Measurements from ENCODE around the gene CDX1. TPM values are rescaled to one million over a fixed set of nuclear protein-coding genes. Genes with fewer than 3 reads are reported as not detected.

Gene CDX1
- total RNA-seq, 1 donor from 2014 or later: not detected

DNA sequence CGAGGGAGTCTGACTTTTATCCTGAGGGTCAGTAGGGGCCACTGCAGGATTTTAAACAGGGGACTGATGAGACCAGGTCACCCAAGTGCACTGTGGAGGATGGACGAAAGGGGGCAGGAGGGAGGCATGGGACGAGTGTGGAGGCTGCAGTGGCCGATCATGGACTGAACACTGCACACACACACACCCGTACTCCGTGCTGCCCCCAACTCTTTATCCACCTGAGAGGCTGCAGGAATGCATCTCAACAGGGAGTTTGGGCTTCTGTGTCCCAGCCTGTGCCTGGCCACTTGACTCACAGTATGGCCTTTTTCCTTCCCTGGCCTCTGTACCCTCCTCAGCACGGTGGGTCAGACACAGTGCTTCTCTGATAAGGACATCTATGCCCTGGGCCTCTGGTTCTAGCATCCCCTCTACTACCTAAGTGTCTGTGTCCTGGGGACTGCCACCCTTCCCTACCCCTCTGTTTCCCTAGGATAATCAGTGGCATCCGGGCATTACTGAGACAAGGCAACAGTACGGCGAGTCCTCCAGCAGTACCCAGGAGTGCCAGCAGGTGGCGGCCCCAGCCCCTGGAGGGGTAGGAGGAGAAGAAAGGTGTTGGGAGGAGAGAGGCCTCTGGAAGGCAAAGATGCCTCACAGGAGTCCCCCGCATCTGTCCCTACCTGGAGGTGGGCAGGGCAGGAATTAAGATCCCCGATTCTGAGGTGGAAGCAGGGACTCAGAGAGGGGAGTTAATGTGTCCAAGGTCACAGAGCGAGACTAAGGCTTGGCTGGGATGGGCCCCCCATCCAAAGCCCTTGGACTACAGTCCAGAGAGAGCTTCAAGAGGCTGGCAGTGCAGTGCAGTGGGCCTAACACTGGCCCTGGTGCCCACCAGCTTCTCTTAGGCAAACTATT is 5.1 kb upstream of the CDX1 start:
- intact Hi-C loops (cut with micrococcal nuclease): loop anchor here (1.0 to 2.0 kb wide), 3 partner anchors 57 to 275 kb away; no protein-coding TSS in a partner anchor

DNA sequence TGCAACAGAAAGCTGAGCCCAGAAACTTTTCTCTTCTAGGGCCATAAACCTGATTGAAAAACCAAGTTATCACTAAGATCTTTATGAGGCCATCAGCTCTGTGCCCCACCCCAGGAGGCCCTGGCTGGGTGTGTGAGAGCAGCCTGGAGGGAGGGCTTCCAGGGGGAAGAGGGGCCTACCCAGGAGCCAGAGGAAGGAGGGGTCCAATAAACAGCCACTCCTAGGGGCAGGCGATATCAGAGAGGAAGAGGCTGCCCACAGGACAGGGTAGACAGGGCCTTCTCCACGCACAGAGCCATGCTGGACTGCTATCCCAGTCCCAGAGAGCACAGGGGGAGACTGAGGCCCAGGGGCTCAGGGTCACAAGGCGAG is 4.5 kb upstream of the CDX1 start:
- intact Hi-C loops (cut with micrococcal nuclease): no loop called here

DNA sequence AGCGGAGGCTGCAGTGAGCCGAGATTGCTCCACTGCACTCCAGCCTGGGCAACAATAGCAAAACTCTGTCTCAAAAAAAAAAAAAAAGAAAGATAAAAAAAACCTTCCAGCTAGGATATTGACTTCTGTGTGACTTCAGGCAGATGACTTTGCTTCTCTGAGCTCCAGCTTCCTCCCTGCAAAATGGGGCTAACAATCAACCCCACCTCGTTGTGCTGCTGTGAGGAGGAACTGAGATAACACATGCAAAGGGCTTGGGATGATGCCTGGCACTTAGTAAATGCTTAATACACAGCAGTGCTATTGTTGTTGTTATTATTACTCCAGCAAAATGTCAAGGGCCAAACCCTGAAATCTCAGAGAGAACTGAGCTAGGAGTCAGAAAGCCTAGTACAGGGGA is 3.5 kb upstream of the CDX1 start:
- intact Hi-C loops (cut with micrococcal nuclease): no loop called here

DNA sequence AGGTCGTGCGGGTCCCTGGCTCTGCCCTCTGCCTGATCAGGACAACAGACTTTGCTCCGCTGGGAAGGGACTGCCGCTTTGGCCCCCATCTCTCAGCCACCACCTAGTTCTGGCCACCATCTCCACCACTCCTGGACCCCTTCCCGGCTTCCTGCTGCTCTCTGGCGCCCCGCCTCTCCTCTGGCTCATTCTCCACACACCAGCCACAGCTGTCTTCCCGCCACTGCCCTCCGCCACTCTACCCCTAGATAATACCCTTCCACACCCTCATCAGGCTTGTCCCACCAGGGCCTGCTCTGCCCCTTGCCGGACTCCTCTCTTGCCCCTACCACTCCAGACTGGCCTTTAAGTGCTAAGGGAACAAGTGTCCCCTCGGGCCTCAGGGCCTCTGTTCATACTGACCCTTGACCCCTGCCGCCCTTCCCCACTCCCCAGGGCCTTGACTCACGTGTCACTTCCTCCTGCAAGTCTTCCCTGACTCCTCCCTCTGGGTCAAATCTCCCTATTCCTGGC is 3.0 kb upstream of the CDX1 start:
- intact Hi-C loops (cut with micrococcal nuclease): no loop called here

DNA sequence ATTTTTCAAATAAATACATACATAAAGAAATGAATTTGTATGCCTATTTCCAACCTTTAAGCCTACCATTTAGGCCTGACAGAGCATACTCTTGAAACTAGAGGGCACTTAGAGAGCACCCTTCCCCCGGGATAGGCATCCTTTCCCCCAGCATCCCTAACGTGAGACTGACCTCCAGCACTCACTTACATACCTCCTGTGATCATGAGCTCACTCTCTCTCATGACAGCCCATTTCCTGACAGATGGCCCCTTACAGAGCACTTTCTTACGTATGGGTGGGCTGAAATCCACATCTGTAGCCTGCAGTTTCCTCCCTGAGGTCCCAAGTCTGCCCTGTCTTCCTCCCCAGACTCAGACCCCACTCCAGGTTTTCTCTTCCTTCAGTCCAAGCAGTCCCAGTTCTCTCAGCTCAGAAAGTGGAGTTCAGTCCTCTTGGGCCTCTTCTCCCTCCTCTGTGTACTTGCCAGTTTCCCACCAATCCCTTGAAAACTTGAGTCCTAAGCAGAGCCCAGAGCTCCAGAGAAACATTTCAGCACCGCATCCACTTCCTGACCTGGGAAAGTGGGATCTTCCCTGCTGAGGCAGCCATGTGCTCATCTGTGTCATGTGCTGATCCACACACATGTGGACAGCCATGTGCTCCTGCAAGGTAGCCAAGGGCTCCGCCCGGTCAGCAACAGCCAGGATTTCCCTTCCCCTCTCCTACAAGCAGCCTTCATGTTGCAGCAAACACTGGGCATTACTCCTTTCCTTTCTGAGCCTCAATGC is 2.2 kb upstream of the CDX1 start:
- intact Hi-C loops (cut with micrococcal nuclease): no loop called here

DNA sequence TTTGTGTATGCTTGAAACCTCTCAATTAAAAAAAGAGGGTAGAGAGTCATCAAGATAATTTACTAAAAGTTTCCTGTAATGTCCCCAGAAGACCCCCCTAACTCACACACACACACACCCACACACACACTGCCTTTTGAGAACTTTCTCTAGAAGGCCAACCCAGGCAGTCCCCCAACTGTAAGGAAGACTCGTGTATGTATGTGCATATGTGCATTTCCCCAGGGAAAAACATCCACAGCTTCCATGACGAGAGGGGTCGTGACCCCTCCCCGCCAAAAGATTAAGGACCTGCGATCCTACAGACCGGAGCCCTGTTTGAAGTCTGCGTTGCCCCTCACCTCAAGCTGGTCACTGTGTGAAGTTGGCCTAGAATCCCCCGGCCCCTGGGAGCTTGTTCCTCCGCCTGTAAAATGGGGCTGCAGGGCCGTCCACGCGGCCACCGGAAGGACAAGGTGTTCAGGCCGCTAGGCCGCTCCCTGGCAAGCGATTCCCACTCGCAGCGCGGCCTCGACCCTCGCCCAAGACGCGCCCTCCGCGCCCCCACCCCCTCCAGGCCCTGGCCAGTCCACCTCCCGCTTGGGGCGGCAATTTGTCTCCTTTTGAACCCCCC is 435 bp upstream of the CDX1 start:
- intact Hi-C loops (cut with micrococcal nuclease): no loop called here

DNA sequence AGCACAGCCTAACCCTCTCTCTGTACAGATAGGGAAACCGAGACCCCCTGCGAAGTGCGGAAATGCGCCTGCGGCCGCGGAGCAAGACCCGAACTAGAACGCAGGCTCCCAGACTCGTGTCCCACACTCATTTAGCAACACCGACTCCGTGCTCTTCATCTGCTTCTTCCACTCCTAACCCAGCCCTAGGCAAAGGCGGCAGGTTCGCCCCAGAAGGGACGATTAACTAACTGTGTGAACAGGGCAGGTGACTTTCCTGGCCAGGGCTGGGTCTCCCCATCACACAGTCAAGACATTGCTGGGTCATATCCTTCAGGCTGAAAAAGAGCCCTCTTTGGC is 903 bp downstream of the CDX1 start:
- intact Hi-C loops (cut with micrococcal nuclease): no loop called here

DNA sequence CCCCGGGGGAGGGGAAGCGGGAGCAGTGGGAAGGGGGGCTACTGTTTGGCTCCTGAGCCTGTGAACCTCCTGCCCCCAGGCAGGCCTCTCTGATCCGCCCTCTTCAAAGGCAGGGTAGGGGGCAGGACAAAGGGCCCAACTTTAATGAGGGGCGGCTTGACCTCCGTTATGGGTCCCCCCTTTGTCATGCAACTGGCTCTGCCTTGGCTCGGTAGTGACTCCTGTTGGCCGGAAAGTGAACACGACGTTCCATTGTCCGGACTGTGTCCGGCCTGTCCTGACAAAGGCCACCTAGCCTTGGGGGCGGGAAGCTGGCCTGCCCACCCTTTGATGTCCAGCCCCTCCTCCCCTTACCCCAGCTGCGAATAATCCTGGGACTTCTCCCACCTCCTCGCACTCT is 1.3 kb downstream of the CDX1 start:
- intact Hi-C loops (cut with micrococcal nuclease): no loop called here

DNA sequence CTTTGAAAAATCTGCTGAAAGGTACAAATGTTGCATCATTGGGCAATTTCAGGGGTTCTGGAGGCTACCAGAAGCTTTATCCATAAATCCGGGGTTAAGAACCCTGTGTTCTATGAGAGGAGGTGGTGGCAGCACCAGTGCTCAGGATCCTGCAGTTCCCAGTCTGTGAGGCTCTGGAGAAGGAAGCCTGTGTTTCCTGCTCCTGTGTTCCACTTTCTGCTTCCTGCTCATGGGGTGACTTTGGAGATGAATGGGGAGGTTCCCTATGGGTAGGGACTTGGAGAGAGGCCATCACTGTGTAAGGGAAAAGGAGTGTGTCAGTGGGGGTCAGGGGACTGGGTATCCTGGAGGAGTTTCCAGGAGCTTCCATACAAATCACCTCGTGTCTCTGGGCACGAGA is 2.3 kb downstream of the CDX1 start:
- intact Hi-C loops (cut with micrococcal nuclease): no loop called here

DNA sequence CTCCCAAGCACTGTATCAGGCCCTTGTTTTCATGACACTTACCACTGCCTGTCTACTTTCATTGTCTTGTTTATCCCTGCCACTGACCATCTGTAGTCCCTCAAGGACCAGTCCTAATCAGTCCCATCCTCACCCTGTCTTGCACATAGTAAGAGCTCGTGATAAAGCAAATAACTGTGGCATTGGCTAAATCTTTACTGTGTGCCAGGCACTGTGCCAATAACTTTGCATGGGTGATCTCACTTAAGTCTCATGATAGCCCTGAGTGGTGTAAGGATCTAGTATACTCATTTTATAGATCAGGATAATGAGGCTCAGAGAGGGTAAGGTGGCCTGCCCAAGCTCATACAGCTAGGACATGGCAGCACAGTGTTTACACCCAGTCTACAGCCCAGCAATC is 5.6 kb downstream of the CDX1 start:
- intact Hi-C loops (cut with micrococcal nuclease): no loop called here

DNA sequence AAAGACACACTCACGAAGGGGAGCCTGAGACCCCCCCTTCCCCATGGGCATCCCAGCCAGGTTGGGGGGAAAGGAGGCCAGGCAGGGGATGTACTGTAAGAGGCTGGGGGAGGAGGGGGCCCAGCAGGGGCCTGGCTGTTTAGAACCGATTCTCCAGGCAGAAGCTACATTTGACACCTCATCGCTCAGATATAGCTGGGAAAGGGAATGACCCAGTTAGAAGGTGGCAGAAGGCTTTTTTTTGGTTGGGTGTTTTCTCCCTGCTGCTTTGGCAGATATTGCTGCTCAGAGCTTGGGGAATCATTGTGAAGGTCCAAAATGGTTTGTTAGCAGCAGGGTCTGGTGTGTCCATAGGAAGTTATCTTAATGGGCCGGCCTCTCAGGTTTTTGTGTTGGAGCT is 6.0 kb downstream of the CDX1 start:
- intact Hi-C loops (cut with micrococcal nuclease): no loop called here

DNA sequence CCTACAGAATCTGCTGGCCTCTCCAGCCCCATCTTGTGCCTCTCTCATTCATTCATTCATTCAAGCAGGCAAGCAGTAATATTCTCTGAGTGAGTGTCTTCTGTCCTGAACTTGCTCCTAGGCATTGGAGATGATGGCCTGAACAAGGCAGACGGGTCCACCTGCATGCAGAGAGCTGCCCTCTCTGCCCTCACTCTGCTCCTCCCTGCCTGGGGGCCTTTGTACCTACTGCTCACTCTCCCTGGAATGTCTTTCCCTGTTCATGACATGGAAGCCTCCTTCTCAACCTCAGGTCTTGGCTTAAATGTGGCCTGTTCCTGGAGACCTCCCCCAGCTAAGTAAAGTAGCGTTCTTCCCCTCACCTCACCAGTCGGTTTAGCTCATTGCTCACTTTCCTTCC is 6.6 kb downstream of the CDX1 start:
- intact Hi-C loops (cut with micrococcal nuclease): no loop called here

DNA sequence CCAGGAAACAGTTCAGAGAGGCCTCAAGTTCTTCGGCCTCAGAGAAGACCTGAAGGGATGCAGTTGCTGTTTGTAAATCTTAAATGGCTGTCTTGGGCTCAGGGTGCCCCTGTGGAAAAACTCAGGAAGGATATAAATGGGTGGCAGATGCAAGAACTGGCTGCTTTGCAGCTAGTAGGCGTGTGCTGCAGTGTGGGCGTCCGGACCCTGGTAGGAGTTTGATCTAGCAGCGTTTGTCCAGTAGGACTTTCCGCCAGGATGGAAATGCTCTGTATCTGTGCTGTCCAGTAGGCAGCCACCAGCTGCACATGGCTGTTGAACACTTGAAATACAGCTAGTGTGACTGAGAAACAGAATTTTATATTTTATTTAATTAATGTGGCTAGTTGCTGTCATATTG is 7.7 kb downstream of the CDX1 start:
- intact Hi-C loops (cut with micrococcal nuclease): no loop called here

DNA sequence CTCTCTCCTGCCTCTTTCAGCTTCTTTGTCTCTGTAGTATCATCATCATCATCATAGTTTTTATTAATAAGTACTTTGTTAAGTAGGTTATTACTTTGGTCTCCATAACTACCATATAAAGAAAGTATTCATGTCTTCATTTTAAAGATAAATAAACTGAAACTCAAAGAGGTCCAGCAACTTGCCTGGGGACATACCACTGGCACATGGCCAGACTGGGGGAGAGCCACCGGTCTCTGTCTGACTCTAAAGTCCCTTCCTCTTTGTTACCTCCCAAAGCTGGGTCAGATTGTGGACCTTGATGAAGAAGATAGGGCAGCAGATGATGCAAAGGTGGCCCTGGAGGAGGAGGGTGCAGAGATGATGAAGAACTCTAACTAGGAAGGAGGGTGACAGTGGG is 8.5 kb downstream of the CDX1 start:
- intact Hi-C loops (cut with micrococcal nuclease): no loop called here

DNA sequence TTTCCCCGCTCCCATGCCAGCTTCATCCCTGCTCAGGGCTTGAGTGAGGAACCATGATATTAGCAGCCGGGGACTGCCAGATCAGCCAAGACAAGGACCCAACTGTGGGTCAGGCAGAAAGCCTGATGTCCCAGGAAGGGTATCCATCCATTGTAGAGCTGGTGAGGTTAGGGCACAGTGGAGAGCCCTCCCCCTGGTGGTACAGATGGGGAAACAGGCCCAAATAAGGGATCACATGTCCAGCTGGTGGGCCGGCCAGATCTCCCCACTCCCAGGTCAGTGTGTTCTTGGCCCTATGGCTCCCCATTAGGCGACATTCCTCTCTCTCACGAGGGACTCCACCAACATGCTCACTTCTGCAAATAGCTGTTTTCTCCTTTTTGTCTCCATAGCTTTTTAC is 9.0 kb downstream of the CDX1 start:
- intact Hi-C loops (cut with micrococcal nuclease): no loop called here

DNA sequence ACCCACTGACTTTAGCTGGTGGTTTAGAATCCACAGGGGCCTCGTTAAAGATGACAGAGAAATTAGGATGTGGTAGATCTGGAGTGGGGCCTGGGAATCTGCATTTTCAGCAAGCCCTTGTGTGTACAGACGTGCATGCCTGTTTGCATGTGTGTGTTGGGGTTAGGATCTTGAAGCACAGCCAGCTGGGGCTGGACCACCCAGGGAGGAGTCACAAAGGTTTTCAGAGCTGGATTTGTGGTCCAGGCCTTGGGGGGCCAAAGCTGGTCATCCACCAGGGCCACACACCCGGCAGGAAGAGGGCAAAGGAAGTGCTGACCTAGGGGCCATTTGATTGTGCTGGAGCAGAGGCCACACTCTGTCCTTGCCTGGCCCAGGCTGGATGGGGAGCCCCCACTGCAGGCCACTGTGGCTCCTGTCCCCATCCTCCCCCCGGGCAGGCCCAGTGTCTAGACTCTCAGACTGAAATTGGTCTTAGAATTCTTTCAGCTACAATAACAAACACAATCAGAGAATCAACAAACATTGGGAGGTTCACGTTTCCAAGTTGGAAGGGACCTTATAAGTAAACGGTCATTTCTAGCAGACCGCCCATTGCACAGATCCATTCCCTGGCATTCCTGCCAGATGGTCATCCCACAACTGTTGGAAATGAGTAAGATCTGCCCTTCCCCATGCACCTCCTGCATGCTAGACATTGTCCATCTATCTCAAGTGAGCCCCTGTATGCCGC is 10.3 kb downstream of the CDX1 start:
- intact Hi-C loops (cut with micrococcal nuclease): no loop called here

DNA sequence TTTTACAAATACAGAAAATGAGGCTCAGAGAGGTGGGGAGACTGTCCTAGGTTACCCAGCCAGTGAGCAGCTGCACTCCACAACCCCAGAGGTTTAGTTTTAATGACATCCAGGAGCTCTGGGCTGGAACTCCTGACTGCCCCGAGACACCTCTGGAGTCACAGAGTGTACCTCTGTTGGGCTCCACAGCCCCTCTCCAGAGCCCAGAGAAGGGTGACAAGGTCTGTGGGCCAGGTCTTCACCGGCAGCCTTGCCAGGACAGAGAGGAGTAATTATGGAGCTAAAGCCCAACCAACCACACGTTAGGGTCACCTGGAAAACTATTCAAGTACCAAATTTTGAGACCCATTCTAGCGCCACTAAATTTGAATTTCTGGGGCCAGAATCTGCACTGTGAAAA is 11.1 kb downstream of the CDX1 start:
- intact Hi-C loops (cut with micrococcal nuclease): no loop called here

DNA sequence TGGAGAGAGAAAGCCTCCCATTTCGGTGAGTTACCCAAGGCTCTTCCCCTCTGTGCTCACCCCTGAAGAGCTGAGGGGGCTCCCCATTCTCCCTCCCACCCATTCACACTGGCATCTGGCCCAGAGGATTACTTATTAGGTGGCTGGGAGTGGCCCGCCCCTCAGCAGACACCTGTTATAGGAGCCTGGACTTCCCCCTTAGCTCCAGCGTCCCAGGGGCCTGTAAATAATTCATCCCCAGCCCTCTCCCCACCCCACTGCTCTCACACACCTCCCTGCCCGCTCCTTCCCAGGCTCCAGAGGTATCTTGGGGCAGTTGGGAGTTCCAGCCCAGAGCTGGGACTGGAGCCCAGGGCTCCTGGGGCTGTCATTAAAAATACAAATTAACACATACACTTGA is 11.7 kb downstream of the CDX1 start:
- intact Hi-C loops (cut with micrococcal nuclease): no loop called here

DNA sequence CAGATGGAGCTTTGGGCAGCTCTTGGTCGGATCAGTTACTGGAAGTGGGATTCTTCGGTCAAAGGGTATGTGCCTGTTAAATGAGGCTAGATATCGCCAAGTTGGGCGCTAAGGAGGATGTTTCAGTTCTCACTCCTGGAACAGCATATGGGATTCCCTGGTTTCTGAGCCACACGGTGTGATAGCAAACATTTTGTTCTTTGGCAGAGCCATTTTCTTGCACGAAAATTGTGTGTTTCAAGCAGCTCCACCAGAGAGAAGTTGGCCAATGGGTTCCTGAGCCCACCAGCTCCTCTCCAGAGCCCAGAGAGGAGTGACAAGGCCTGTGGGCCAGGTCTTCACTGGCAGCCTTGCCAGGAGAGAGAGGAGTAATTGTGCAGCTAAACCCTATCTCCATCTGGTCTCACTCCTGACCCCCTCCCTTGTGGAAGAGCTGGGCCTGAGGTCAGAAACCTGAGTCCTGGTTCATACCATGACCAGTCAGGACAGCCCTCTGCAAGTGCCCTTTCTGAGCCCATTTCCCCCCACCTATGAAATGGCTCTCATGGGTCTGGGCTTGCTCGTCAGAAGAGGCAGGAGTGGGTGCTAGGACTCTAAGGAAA is 12.5 kb downstream of the CDX1 start:
- intact Hi-C loops (cut with micrococcal nuclease): no loop called here

DNA sequence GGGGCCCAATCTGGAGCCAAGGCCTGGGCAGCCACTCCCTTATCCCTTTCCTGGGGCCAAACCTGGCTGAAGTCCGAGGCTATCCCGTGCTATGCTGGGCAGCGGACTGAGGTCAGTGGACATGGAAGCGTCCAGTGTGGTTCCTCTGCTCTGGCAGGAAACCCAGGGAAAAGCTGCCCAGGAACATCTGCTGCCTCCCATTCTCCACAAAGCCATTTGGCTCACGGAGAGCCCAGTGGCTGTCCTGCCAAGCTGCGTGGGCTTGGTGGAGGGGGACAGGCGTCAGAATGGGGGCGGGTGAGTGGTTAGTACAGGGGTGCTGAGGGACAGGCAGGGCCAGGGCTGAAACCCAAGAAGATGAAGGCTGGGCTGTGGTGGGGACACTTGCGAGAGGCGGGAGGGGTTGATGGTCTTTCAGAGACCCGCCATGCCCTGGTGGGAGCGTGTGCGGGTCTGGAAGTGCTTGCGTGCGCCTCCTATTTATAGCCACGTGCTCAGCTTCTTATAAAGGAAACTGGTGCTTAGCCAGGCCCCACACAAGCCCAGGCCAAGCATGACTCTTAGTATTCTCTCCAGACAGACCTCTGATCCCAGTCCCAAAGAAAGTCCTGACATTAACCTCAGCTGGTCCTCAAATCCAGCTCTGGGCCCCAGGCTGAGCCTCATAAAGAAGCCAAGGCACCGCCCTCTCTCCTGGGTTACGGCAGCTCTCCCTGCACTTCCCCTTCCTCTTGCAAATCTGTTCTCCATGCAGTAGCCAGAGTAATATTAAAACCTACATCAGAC is 13.9 kb downstream of the CDX1 start:
- intact Hi-C loops (cut with micrococcal nuclease): no loop called here
